AG04449 (cell line): ENCODE data around the gene TRPV3.

Experiments
- CTCF ChIA-PET: fragments of 350-600 bp; formaldehyde crosslinking; extraction: SDS; loops from one replicate; lab custom pipeline; 2021; ENCODE audit warnings: antibody characterized with exemption; lab: Yijun Ruan, JAX
- POLR2A ChIA-PET: fragments of 400-600, 350-600 bp; formaldehyde crosslinking; extraction: SDS; loops from one replicate; lab custom pipeline; 2020; ENCODE audit warnings: antibody characterized with exemption, inconsistent platforms; lab: Yijun Ruan, JAX
- DNase-seq: peaks from one replicate; pipeline ENCODE4 v3.0.0-alpha.2; 2010; ENCODE audit warnings: low read depth, low spot score
- H3K4me3 ChIP-seq: 2 replicates; pipeline ENCODE4 v1.5.1; 2011; ENCODE audit warnings: low read depth, mild to moderate bottlenecking, control low read depth, low read length
- TF ChIP-seq, protein P1 (sequence below): IDR thresholded peaks from one replicate; pipeline ENCODE4 v1.5.1; 2011; ENCODE audit warnings: mild to moderate bottlenecking, moderate library complexity, low read length, control low read depth, inconsistent platforms; ENCODE audit not compliant: insufficient read depth; ENCODE audit errors: missing control alignments

TRPV3 gene

DNA sequence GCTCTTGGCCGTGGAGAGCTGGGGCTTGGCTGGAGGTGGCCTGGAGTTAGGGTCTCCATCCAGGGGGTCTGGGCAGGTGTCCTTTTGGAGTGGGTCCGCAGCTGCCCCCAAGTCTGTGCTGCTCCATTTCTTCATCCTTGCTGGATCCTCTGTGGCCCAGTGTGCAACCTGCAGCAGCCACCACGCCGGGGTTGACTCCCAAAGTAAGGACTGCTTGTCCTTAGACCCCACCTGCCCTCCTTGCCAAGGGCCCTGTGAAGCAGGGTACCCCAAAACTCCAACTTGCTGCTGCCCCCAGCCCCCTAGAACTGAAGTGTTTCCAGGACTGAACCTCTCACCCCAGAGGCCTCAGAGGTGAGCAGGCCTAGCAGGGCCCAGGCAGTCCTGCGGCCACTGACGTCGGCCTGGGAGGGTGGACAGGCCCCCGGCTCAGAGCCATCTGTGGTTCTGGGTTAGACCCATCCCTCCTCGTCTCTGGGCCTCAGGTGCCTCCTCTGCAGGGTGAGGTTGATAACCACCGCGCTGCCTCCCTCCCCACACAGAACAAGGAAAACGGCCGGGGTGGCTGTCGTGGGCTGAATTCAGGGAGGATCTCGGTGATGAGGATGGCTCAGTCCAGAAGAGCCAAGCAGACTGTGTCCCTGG, 34.7 kb upstream of the TRPV3 start:
- TF ChIP-seq, protein P1, sequence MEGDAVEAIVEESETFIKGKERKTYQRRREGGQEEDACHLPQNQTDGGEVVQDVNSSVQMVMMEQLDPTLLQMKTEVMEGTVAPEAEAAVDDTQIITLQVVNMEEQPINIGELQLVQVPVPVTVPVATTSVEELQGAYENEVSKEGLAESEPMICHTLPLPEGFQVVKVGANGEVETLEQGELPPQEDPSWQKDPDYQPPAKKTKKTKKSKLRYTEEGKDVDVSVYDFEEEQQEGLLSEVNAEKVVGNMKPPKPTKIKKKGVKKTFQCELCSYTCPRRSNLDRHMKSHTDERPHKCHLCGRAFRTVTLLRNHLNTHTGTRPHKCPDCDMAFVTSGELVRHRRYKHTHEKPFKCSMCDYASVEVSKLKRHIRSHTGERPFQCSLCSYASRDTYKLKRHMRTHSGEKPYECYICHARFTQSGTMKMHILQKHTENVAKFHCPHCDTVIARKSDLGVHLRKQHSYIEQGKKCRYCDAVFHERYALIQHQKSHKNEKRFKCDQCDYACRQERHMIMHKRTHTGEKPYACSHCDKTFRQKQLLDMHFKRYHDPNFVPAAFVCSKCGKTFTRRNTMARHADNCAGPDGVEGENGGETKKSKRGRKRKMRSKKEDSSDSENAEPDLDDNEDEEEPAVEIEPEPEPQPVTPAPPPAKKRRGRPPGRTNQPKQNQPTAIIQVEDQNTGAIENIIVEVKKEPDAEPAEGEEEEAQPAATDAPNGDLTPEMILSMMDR = no peak
- no peak for DNase-seq
- ChIA-PET CTCF (interaction anchor here (1.4 kb wide), 1 partner anchor 10 kb away, joined by 6 read pairs; no protein-coding TSS in a partner anchor), POLR2A (no interaction called here)
- H3K4me3 ChIP-seq = no peak overlapping the region

DNA sequence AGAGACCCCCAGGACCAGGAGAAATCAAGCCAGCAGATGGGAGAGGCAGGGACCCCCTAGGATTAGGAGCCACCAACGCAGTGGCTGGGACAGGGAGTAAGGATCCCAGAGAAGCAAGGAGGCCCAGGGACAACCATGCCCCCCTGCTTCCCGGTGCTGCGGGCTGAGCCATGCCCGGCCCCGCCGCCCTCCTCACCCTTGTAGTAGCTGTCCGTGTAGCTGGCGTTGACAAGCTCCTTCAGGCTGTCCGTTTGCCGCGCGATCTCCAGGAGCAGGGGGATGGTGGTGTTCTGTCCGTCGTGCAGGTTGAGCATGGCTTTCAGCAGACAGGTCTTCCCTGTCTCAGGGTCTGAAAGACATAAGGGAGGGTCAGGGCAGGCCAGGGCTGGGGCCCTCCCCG, 33.2 kb upstream of the TRPV3 start:
- POLR2A ChIA-PET = no interaction called here

DNA sequence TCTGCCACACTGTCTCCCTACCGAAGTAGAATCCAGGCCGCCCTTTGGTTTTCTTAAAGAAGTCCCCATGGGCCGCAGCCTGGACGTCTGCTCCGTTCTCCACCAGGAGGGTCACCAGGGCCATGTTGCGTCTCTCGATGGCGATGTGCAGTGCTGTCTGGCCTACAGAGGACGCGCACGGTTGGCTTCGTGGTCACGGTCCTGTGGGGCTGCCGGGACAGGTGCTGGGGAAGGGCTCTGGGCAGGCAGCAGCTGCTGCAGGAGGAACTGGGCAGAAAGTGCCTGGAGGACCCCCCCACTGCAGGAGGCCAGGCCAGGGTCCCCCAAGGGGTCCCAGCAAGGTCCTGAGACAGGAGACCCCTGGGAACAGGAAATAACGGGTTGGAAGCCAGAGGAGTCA, 32.6 kb upstream of the TRPV3 start:
- CTCF ChIA-PET = no interaction called here
- TF ChIP-seq, protein P1 = no peak
- H3K4me3 ChIP-seq = no peak overlapping the region
- no peak for DNase-seq
- POLR2A ChIA-PET = no interaction called here

More for the DNA sequence above, 33.2 kb upstream of the TRPV3 start:
- CTCF ChIA-PET = no interaction called here
- TF ChIP-seq, protein P1 = no peak
- H3K4me3 ChIP-seq = no peak overlapping the region
- no peak for DNase-seq

DNA sequence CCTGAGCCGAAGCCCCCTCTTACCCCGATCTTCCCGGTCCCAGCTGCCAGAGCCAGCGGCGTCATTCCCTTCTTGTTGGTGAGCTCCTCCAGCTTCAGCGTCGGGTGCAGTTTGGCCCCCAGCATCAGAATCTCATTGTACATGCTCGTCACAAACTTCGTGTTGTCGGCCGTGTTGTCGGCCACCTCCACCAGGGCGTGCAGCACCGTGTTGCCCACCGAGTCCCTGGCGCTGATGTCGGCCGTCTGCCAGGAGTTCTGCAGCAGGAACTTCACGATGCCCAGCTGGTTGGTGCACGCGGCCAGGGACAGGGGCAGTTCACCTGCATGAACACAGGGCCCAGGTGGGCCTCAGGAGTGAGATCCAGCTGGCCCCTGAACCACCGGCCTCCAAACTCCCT, 32.2 kb upstream of the TRPV3 start:
- ChIA-PET CTCF (no interaction called here), POLR2A (no interaction called here)
- H3K4me3 ChIP-seq = no peak overlapping the region
- no peak for DNase-seq
- TF ChIP-seq, protein P1 = no peak

DNA sequence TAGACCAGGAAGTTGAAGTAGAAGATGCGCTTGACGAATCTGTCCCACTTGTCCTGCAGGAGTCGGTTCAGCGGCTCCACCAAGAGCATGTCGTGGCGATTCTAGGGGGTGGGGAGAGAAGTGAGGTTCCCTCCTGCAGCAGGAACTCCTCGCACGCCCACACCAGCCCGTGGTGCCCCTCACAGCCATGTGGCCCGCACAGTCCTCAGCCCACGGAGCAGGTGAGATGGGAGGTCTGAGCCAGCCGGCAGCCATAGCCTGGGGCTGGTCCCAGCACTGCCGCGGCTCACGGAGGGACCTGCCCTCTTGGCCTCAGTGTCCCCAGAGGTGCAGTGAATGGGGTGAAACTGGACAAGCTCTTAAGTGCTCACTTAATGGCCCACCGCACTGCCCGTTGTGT, 28.2 kb upstream of the TRPV3 start:
- CTCF ChIA-PET = interaction anchor here (1.0 kb wide), 1 partner anchor 50 kb away, joined by 3 read pairs; no protein-coding TSS in a partner anchor
- POLR2A ChIA-PET = no interaction called here

DNA sequence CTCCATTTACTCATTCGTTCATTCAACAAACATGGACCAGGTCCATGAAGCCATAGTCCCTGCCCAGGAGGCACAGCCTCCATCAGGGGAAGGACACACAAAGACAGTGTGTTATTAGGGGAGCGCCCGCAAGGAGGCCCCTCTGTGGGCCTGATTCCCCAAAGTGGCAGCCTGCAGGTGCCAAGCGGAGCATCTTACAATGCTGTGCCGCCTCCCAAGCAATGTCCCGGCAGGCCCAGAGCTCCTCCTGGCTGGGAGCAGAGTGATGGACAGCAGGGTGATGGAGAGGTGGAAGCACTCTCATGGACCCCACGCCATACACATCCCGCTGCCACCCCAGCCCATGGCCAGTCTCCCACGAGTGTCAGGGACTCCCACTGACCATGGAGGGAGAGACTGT, 25.8 kb upstream of the TRPV3 start:
- no peak for DNase-seq
- ChIA-PET POLR2A (no interaction called here), CTCF (no interaction called here)
- TF ChIP-seq, protein P1 = no peak
- H3K4me3 ChIP-seq = no peak overlapping the region

More for the DNA sequence above, 28.2 kb upstream of the TRPV3 start:
- no peak overlapping the region for H3K4me3 ChIP-seq
- no peak for DNase-seq
- TF ChIP-seq, protein P1 = no peak
